ENCODE measurements around the gene SPTLC1. TPM values are rescaled to one million over a fixed set of nuclear protein-coding genes. Genes with fewer than 3 reads are reported as not detected.
"Not testable (repeated sequence)": the region's sequence is repeated elsewhere in the genome, so short reads cannot be mapped to it uniquely, and the experiment has no call there.

SPTLC1 gene
- total RNA-seq, 2 experiments from 2014 or later: 47.7 to 52.5 TPM

GRCh38 chr9:92138157-92138959 lies 23.1 kb upstream of the SPTLC1 start:
- Mint-ChIP-seq H3K36me3 (ENCODE audit: low read depth) (no peaks in the 10 kb centered on the region), H3K27ac (no peak overlapping the region), H3K4me3 (no peak overlapping the region), H3K9me3 (ENCODE audit: insufficient read depth) (no peaks in the 10 kb centered on the region), H3K27me3 (ENCODE audit: low read depth) (peaks cover 33% of the 10 kb centered on the region), H3K4me1 (ENCODE audit: low read depth) (peaks cover 18% of the 10 kb centered on the region)
- CTCF ChIA-PET: interaction anchor here (0.6 to 5.3 kb wide), 38 partner anchors 8 to 653 kb away, joined by 3 to 50 read pairs (median 6); partner anchors contain the start of genes CENPP and NOL8
- DNase-seq (peak; percentile 82), ATAC-seq (peak; percentile 51)
- POLR2A ChIA-PET: interaction anchor here (1.3 kb wide), 1 partner anchor 188 kb away, joined by 5 read pairs; the partner anchor contains the start of gene CENPP

GRCh38 chr9:92136184-92136858 lies 21.1 kb upstream of the SPTLC1 start:
- H3K4me1 Mint-ChIP-seq (ENCODE audit: low read depth): peaks cover 18% of the 10 kb centered on the region
- H3K27me3 Mint-ChIP-seq (ENCODE audit: low read depth): peaks cover 27% of the 10 kb centered on the region
- H3K27ac Mint-ChIP-seq: no peak overlapping the region
- POLR2A ChIA-PET: interaction anchor here (1.0 kb wide), 1 partner anchor 21 kb away, joined by 3 read pairs; the partner anchor contains the start of gene SPTLC1
- H3K4me3 Mint-ChIP-seq: no peak overlapping the region
- no peak for DNase-seq
- H3K9me3 Mint-ChIP-seq (ENCODE audit: insufficient read depth): no peaks in the 10 kb centered on the region
- H3K36me3 Mint-ChIP-seq (ENCODE audit: low read depth): peaks cover 2% of the 10 kb centered on the region
- CTCF ChIA-PET: interaction anchor here (1.6 to 5.3 kb wide), 2 partner anchors 28 to 141 kb away, joined by 4 to 47 read pairs; no protein-coding TSS in a partner anchor
- no peak for ATAC-seq

GRCh38 chr9:92135576-92135975 lies 20.4 kb upstream of the SPTLC1 start:
- peaks cover 13% of the 10 kb centered on the region for H3K4me1 Mint-ChIP-seq (ENCODE audit: low read depth)
- peaks cover 21% of the 10 kb centered on the region for H3K27me3 Mint-ChIP-seq (ENCODE audit: low read depth)
- ATAC-seq (no peak), DNase-seq (no peak)
- H3K9me3 Mint-ChIP-seq (ENCODE audit: insufficient read depth): no peaks in the 10 kb centered on the region
- ChIA-PET POLR2A (interaction anchor here (1.0 kb wide), 1 partner anchor 20 kb away, joined by 3 read pairs; the partner anchor contains the start of gene SPTLC1), CTCF (interaction anchor here (1.6 to 1.8 kb wide), 2 partner anchors 28 to 193 kb away, joined by 4 read pairs; no protein-coding TSS in a partner anchor)
- H3K27ac Mint-ChIP-seq: no peak overlapping the region
- H3K36me3 Mint-ChIP-seq (ENCODE audit: low read depth): peaks cover 2% of the 10 kb centered on the region
- no peak overlapping the region for H3K4me3 Mint-ChIP-seq

DNA sequence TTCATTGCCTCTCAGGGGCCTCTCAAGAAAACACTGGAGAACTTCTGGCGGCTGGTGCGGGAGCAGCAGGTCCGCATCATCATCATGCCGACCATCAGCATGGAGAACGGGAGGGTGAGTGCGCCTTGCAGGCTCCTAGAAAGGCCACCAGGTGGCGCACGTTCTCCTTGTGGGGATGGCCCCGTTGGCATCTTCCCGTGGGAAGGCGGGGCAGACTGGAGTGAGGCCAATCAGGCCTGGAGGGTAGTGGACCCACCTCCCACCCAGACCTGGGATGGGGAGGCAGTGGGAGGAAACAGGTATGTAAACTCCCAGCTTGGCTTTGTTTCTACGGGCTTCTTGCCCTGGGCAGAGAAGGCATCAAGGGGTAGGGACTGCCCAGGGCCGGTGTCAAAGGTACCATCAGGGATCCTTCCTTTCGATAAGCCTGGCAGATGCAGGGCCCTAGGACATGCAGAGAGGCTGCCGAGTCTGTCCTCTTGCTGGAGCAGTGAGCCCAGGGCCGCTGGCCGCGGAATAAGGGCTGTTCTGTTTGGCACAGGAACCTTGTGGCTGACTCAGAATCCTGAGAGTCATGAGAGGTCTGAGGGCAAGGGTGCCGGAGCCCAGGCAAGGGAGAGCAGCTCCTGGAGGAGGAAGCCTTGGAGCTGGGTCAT lies 18.9 kb upstream of the SPTLC1 start:
- ATAC-seq: peak; percentile 85
- Mint-ChIP-seq H3K36me3 (ENCODE audit: low read depth) (peaks cover 2% of the 10 kb centered on the region), H3K4me3 (no peak overlapping the region), H3K27me3 (ENCODE audit: low read depth) (peaks cover 22% of the 10 kb centered on the region), H3K9me3 (ENCODE audit: insufficient read depth) (no peaks in the 10 kb centered on the region), H3K4me1 (ENCODE audit: low read depth) (peaks cover 8% of the 10 kb centered on the region), H3K27ac (peak overlapping the region; percentile 37)
- peak; percentile 80 for DNase-seq
- POLR2A ChIA-PET: no interaction called here
- CTCF ChIA-PET: interaction anchor here (1.0 to 1.8 kb wide), 4 partner anchors 11 to 194 kb away, joined by 3 to 4 read pairs (median 3); no protein-coding TSS in a partner anchor

GRCh38 chr9:92132913-92133312 lies 17.7 kb upstream of the SPTLC1 start:
- H3K4me1 Mint-ChIP-seq (ENCODE audit: low read depth); POLR2A ChIA-PET; H3K27ac Mint-ChIP-seq; DNase-seq; H3K36me3 Mint-ChIP-seq (ENCODE audit: low read depth); H3K9me3 Mint-ChIP-seq (ENCODE audit: insufficient read depth); H3K4me3 Mint-ChIP-seq; ATAC-seq: not testable (repeated sequence)
- CTCF ChIA-PET: interaction anchor here (1.4 kb wide), 1 partner anchor 10 kb away, joined by 3 read pairs; no protein-coding TSS in a partner anchor
- H3K27me3 Mint-ChIP-seq (ENCODE audit: low read depth): peaks cover 22% of the 10 kb centered on the region

GRCh38 chr9:92132501-92132900 lies 17.3 kb upstream of the SPTLC1 start:
- Mint-ChIP-seq H3K27me3 (ENCODE audit: low read depth) (peaks cover 22% of the 10 kb centered on the region), H3K36me3 (ENCODE audit: low read depth) (peaks cover 2% of the 10 kb centered on the region), H3K4me3 (no peak overlapping the region), H3K4me1 (ENCODE audit: low read depth) (peaks cover 8% of the 10 kb centered on the region), H3K9me3 (ENCODE audit: insufficient read depth) (no peaks in the 10 kb centered on the region), H3K27ac (no peak overlapping the region)
- ATAC-seq (no peak), DNase-seq (no peak)
- CTCF ChIA-PET: interaction anchor here (1.4 kb wide), 1 partner anchor 10 kb away, joined by 3 read pairs; no protein-coding TSS in a partner anchor
- POLR2A ChIA-PET: no interaction called here

DNA sequence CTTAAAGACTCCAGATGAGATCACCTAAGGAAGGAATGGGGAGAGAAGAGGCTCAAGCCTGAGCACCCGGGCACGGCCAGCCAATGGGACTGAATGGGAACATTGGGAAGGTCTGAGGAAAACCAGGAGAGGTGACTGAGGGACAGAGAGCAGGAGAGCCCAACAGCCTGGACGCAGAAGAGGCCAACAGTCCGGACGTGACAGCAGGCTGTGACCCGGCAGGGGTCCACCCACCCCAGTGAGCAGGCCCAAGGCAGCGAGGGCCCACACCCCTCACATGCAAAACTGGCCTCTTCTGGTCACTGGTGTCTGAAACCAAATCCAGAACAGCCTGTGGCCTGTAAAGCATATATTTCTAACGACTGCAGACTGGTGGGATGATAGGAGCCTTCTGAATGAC lies 7.6 kb upstream of the SPTLC1 start:
- Mint-ChIP-seq H3K36me3 (ENCODE audit: low read depth) (no peaks in the 10 kb centered on the region), H3K27me3 (ENCODE audit: low read depth) (peaks cover 13% of the 10 kb centered on the region), H3K27ac (no peak overlapping the region), H3K4me3 (no peak overlapping the region), H3K9me3 (ENCODE audit: insufficient read depth) (no peaks in the 10 kb centered on the region), H3K4me1 (ENCODE audit: low read depth) (no peaks in the 10 kb centered on the region)
- POLR2A ChIA-PET: no interaction called here
- CTCF ChIA-PET: interaction anchor here (1.1 to 2.0 kb wide), 4 partner anchors 10 to 18 kb away, joined by 3 to 9 read pairs (median 4); no protein-coding TSS in a partner anchor
- DNase-seq: no peak
- no peak for ATAC-seq

DNA sequence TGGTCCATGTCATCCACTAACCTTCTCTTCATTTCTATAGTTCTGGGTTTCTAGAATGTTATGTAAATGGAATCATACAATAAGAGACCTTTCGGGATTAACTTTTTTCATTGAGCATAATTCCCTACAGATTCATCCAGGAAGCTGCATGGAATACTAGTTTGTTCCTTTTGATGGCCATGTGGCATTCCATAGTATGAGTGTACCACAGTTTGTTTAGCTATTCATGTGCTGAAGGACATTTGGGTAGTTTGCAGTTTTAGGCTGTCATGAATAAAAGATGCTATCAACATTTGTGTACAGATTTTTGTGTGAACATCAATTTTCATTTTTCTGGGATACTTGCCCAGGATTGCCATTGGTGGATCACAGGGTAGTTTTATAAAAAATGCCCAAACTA lies 6.8 kb upstream of the SPTLC1 start:
- no peak overlapping the region for H3K4me3 Mint-ChIP-seq
- H3K9me3 Mint-ChIP-seq (ENCODE audit: insufficient read depth): no peaks in the 10 kb centered on the region
- ATAC-seq (no peak), DNase-seq (no peak)
- CTCF ChIA-PET: interaction anchor here (1.1 to 2.0 kb wide), 2 partner anchors 10 to 16 kb away, joined by 3 to 9 read pairs; no protein-coding TSS in a partner anchor
- no peak overlapping the region for H3K27ac Mint-ChIP-seq
- H3K4me1 Mint-ChIP-seq (ENCODE audit: low read depth): no peaks in the 10 kb centered on the region
- H3K36me3 Mint-ChIP-seq (ENCODE audit: low read depth): no peaks in the 10 kb centered on the region
- peaks cover 13% of the 10 kb centered on the region for H3K27me3 Mint-ChIP-seq (ENCODE audit: low read depth)
- POLR2A ChIA-PET: no interaction called here

DNA sequence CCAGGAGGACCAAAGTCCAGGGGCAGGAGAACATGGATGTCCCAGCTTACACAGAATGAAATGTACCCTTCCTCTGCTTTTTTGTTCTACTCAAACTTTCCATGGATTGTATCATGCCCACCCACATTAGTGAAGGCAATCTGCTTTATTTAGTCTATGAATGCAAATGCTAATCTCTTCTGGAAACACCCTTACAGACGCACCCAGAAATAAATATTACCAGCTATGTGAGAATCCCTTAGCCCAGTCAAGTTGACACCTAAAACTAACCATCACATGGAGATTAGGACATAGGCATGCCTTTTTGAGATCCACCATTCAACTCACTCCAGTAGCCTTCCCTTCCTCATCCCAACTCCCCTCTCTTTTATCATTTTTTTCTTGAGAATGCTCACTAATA lies 6.1 kb upstream of the SPTLC1 start:
- no peak overlapping the region for H3K4me3 Mint-ChIP-seq
- peaks cover 2% of the 10 kb centered on the region for H3K4me1 Mint-ChIP-seq (ENCODE audit: low read depth)
- peaks cover 13% of the 10 kb centered on the region for H3K27me3 Mint-ChIP-seq (ENCODE audit: low read depth)
- no peak for DNase-seq
- no peak for ATAC-seq
- H3K27ac Mint-ChIP-seq: no peak overlapping the region
- no peaks in the 10 kb centered on the region for H3K9me3 Mint-ChIP-seq (ENCODE audit: insufficient read depth)
- no peaks in the 10 kb centered on the region for H3K36me3 Mint-ChIP-seq (ENCODE audit: low read depth)
- ChIA-PET POLR2A (no interaction called here), CTCF (no interaction called here)

DNA sequence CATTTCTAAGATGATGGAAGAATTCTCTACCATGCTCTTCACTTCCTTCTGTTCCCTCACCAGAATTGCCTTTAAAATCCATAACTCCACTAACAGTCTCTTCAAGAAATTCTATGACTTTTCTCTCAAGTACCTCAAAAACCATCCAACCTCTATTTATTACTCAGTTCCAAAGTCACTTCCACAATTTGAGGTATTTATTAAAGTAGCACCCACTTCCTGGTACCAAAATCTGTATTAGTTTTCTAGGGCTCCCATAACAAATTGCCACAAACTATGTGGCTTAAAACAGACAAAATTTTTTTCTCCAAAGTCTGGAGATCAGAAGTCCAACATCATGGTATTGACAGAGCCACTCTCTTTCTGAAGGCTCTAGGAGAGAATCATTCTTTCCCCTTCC lies 4.9 kb upstream of the SPTLC1 start:
- H3K36me3 Mint-ChIP-seq (ENCODE audit: low read depth): peaks cover 3% of the 10 kb centered on the region
- H3K27me3 Mint-ChIP-seq (ENCODE audit: low read depth): peaks cover 13% of the 10 kb centered on the region
- no peak overlapping the region for H3K27ac Mint-ChIP-seq
- DNase-seq (no peak), ATAC-seq (no peak)
- no peaks in the 10 kb centered on the region for H3K9me3 Mint-ChIP-seq (ENCODE audit: insufficient read depth)
- H3K4me3 Mint-ChIP-seq: no peak overlapping the region
- peaks cover 9% of the 10 kb centered on the region for H3K4me1 Mint-ChIP-seq (ENCODE audit: low read depth)
- CTCF ChIA-PET: interaction anchor here (0.9 to 1.1 kb wide), 2 partner anchors 18 to 20 kb away, joined by 3 to 4 read pairs; no protein-coding TSS in a partner anchor
- POLR2A ChIA-PET: no interaction called here

GRCh38 chr9:92119586-92119985 lies 4.4 kb upstream of the SPTLC1 start:
- H3K27me3 Mint-ChIP-seq (ENCODE audit: low read depth): peaks cover 13% of the 10 kb centered on the region
- H3K4me3 Mint-ChIP-seq: no peak overlapping the region
- no peak overlapping the region for H3K27ac Mint-ChIP-seq
- DNase-seq (no peak), ATAC-seq (no peak)
- H3K36me3 Mint-ChIP-seq (ENCODE audit: low read depth): peaks cover 5% of the 10 kb centered on the region
- POLR2A ChIA-PET: no interaction called here
- H3K4me1 Mint-ChIP-seq (ENCODE audit: low read depth): peaks cover 11% of the 10 kb centered on the region
- H3K9me3 Mint-ChIP-seq (ENCODE audit: insufficient read depth): no peaks in the 10 kb centered on the region
- CTCF ChIA-PET: interaction anchor here (0.9 to 1.4 kb wide), 3 partner anchors 15 to 21 kb away, joined by 3 to 4 read pairs (median 3); no protein-coding TSS in a partner anchor
